ENCODE data around the gene HMX1.

The HMX1 gene

DNA sequence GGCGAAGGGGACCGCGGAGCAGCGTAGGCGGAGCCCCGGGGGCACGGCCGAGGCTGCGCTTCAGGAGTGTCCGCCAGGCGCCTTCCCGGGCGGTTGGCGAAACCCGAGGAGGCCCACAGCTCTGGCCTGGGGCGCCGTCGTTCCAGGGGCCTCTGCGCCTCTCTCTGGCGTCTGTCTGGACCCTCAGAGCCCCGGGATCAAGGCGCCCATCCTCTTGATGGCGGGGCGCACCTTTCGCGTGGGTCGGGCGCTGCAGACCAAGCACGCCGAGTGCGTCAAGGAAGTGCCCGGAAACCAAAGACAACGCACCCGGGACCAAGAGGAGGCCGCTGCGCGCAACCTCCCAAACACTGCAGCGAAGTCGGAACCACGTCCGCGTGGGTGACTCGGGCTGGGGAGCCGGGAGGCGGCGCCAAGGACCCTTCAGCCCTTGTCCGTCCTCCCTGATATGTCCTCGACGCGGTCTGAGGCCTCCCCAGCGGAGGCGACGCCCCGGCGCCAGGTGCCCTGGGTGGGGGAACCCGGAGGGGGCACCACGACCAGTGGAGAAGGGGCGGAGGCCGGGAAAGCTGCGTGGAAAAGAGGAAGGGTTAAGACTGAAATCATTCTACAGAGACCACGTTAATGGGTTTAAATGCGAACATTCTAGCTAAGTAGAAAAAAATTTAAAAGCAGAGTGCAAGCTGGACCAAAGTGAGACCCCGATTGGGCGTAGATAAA lies 9.9 kb downstream of the HMX1 start:
- in situ Hi-C loops (cut with MboI; ENCODE audit: low pct_unique_long_range_greater_than_20kb, low sequenced_read_pairs), result no loop called here
- no peak for DNase-seq

DNA sequence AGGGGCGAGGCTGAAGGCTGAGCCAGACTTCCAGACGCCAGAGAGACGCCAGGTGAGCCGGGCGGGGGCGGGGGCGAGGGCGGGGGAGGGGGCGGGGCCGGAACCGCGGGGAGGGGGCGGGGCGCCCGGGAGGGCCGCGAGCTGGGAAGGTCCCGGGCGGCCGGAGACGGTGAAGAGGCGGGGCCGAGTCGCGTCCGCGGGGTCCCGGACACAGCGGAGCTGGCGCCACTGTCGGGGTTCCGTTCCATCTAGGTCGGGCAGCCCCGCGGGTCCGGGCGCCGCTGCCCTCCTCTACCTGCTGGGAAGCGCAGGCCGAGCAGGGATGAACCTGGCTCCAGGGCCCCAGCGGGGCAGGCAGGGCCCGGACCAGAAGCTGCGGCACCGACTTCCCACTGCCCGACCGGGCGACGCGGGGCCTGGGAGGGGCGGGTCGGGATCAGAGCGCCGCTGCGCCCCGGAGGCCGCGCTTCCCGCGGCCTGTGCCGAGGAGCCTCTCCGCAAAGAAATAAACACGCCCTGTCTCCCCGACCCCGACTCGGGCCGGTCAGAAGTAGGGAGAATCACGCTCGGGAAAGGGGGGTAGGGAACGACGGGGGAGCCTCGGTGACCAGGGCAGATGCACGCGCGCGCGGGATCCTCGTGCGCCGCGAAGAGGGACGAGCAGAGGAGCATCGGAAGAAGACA lies 10.6 kb downstream of the HMX1 start:
- in situ Hi-C loops (cut with MboI; ENCODE audit: low pct_unique_long_range_greater_than_20kb, low sequenced_read_pairs), result no loop called here
- no peak for DNase-seq

DNA sequence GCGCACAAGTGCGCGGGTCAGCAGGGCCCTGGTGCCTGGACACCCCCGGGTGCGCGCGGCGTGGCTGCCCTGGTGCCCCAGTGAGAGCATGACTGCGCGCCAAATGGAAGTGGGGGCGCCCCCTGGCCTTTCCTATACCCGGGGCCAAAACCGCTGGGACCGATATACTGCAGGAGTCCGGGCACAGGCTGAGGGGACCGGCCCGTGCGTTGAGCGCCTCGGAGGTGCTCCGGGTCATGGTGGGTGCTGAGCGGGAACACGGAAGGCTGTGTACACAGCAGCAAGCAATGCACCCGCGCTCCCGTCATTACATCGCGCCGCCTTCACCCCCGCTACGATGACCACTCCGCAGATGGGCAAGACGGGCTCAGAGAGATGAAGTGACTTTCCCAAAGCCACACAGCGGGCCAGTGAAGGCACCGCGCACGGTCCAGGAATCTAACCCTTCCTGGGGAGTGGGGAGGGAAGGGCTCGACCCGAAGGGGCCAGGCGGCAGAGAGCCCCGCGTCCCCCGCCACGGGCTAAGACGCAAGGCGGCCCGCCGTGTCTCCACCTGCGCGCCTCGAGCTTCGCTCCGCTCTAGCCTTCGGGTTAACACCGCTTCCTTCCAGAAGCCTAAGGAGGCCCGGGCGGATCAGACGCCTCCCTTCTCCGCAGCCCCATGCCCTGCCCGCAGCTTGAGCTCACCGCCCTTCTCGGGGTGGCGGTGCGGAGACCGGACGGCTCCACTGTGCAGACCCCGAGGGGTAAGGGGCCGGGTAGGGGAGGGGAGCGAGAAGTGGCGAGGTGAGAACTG lies 11.3 kb downstream of the HMX1 start:
- in situ Hi-C loops (cut with MboI; ENCODE audit: low pct_unique_long_range_greater_than_20kb, low sequenced_read_pairs), result no loop called here
- no peak for DNase-seq

DNA sequence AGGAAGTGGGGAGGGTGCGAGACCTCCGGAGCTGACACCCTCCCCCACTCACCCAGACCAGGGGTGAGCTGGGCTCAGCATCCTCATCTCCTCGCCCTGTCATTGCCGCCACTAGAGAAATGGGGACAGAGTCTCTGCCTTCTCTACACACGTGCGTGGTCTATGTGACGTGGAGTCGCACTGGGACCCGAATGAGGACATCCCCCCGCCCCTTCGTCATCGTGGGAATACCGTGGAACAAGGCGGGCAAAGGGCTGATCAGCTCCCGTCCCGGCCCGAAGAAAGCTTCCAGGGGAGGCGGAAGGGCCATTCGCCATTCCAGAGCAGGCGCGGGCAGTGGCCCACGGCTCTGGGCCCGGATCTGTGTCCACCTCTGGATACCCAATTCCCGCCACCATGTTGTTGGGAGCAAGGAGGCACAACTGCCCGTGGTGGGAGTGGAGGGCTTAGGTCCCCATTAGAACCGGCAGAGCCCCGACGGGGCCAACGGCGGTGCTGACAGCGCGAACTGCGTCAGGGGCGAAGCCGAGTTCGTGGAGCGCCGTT lies 12.0 kb downstream of the HMX1 start:
- in situ Hi-C loops (cut with MboI; ENCODE audit: low pct_unique_long_range_greater_than_20kb, low sequenced_read_pairs), result no loop called here
- DNase-seq, result no peak

DNA sequence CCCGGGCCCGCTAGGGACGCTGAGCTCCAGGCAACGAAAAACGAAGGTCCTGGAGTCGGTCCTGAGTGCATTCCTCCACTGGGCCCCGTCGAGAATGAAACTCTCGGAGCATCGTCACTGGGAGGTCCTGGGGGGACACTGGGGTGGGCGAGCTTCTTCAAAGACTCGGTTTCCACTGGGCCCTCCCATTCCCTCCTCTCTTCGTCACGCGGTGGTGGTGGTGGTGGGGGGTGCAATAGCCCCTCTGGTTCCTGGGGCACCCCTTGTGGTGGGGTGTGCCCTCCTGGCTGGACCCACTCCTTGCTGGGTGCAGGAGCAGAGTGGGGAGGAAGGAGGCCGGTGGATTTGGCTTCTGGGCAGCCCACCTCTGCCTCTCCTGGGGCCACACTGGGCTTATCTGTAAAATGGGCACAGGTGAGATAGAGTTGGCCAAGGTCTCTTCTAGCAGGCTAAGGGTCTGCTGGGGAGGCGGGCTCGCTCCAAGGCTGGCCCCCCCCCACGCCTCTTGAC lies 12.9 kb downstream of the HMX1 start:
- DNase-seq, result no peak
- in situ Hi-C loops (cut with MboI; ENCODE audit: low pct_unique_long_range_greater_than_20kb, low sequenced_read_pairs), result no loop called here

DNA sequence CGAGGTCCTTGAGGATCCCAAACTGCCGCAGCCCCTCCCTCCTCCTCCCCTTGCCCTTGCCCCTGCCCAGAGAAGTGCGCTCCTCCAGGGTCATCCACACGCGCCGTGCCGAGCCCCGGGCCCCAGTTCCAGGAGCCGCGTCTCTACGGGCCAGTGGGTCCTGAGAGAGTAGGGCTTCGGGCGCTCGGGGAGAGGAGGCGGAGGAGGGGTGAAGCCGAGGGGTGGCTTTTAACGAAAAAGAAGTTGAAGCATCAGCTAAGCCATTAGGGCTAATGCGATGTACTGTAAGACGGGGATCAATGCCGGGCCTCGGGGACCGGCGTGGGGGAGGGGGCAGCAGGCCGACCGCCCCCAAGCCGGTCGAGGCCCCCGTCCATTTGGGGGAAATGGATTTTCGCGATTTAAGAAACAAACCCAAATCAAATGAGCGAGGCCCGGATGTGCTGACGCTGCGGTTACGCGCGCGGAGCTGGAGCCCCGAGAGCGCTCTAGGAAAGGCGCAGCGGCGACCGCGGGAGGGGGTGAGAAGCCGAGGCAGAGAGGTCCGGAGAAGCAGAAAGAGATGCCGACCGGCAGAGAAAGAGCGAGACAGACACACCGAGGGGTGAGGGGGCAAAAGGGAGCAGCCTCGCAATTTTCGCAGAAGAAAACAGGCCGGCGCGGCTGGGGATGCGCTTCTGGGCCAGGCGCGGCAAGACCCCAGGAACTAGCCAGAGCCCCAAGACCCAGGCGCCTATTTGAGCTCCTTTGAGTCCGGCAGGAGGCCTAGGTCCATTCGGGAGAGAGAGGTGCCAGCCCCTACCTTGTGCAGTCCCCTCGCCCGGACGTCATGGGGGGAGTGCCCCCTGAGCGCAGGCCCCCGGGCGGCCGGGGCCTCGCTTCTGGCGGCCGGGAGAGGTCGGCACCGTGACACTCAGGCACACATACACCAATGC lies 13.6 kb downstream of the HMX1 start:
- no peak for DNase-seq

DNA sequence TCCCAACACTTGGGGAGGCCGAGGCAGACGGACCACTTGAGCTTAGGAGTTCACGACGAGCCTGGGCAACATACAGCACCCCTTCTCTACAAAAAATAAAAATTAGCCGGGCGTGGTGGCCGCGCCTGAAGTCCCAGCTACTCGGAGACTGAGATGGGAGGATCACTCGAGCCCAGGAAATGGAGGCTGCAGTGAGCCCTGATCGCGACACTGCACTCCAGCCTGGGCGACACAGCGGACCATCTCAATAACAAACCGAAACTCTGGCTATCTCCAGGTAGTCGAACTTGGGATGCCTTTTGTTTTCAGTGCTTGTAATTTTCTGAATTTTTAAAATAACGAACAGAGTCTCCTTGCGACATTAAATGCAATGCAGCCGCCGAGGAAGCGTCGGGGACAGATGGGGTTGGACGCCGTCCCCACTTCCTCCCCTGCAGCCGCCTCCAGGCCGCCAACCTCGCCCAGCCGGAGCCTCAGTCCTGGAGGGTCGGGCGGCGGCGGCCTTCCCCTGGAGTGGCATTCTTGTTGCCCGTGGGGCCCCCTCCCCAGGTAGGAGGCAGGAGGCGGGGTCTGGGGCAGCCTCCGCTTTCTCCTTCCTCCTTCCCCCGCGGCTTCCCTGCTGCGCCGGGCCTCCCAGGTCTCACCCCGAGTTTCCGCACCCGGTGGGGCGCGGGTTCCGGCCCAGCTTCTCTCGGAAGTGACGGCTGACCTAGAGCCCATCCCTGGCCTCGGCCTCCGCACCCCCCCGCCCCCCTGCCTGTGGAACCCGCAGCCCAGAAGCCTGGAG lies 14.6 kb downstream of the HMX1 start:
- DNase-seq, result no peak
- in situ Hi-C loops (cut with MboI; ENCODE audit: low pct_unique_long_range_greater_than_20kb, low sequenced_read_pairs), result no loop called here

More for the DNA sequence above, 13.6 kb downstream of the HMX1 start:
- in situ Hi-C loops (cut with MboI; ENCODE audit: low pct_unique_long_range_greater_than_20kb, low sequenced_read_pairs), result no loop called here

DNA sequence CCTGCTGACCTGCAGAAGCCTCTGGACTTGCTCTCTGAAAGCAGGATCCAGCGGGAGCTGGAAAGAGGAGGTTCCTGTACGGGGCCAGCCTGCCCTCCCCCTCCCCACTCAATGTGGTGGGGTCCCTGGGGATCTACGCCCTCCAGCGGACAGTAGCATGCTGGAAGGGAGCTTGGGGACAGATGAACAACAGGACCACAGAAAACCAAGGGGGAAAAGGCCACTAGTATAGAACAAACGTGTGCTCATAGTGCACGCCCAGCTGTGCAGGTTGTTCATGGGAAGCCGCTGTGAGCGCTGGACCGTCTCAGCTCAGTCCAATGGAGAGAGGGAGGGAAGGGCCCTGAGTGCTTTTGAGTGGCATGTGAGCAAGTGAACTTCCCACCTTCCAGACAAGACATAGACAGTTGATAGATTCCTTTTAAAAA lies 15.8 kb downstream of the HMX1 start:
- in situ Hi-C loops (cut with MboI; ENCODE audit: low pct_unique_long_range_greater_than_20kb, low sequenced_read_pairs), result no loop called here
- DNase-seq, result no peak

DNA sequence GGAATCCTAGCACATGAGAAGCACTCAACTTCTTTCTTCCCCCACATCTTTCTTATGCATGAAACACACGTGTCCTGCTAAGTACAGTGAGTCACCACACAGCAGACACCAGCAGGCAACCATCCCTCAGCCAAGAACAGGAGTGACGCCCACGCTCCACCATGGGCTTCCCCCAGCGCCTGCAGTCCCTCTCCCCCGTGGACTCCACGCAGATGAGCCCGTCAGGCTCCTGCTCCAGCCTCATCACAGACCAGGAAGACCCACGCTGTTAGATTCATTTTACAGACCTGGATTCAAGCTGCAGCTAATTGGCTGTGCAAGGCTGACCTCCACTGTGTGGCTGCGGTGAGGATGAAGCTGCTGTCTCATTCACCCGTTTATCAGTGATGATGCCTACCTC lies 16.7 kb downstream of the HMX1 start:
- no peak for DNase-seq
- in situ Hi-C loops (cut with MboI; ENCODE audit: low pct_unique_long_range_greater_than_20kb, low sequenced_read_pairs), result no loop called here

DNA sequence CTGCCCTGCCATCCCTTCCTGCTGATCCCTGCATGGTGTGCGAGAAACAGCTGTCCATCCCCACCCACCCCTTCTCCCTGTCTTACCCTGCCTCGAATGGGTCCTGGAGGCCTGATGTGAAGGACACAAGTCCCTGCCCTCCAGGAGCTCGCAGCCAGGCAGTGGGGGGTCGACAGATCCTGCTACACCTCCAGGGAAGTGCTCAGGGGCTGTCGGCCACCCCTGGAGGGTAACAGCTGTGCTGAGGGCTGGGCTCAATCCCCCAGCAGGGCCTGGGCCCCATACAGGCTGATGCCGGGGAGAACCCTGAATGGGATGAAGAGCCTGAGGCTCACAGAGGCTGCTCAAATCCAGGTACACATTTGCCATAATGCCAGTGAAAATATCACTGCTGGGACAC lies 17.6 kb downstream of the HMX1 start:
- no peak for DNase-seq
- in situ Hi-C loops (cut with MboI; ENCODE audit: low pct_unique_long_range_greater_than_20kb, low sequenced_read_pairs), result no loop called here

DNA sequence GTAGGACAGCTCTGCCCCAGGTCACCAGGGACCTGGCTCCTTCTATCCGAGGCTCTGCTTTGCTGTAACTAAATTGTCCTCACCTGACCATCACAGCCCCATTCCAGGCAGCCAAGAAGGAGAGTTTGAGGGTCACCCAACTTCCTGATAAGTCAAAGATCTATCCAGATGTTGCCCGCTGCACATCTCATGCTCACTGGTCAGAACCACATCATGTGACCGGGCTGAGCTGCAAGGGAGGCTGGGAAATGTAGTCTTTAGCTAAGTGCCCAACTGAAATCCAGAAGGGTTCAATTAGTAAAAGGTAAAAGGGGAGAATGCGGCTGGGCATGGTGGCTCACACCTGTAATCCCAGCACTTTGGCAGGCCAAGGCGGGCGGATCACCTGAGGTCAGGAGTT lies 18.4 kb downstream of the HMX1 start:
- in situ Hi-C loops (cut with MboI; ENCODE audit: low pct_unique_long_range_greater_than_20kb, low sequenced_read_pairs), result no loop called here
- no peak for DNase-seq

DNA sequence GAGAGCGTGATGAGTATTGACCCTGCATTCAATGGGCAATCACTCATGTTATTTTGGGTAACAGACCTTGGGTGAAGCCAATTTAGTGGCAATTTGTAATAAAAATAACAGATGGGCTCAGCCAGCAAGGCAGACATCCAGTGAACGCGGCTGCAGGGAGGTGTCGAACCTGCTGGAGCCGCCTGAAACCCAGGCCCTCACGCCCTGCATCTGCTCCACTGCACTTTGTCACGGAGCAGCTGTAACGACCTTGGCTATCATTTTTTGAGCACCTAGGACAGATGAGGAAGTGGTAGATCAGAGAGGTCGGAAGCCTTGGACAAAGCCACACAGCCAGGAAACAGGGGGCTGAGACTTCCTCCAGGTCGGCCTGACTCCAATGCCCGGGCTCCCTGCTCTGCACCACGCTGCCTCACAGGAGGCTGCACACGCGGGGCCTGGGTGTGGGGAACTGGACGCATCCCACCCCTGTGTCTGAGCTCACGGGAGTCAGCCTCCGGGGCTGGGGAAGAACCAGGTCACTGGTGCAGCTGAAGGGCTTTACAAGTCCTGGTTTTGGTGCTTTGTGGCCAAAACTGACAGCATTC lies 19.4 kb downstream of the HMX1 start:
- in situ Hi-C loops (cut with MboI; ENCODE audit: low pct_unique_long_range_greater_than_20kb, low sequenced_read_pairs), result no loop called here
- DNase-seq, result no peak

DNA sequence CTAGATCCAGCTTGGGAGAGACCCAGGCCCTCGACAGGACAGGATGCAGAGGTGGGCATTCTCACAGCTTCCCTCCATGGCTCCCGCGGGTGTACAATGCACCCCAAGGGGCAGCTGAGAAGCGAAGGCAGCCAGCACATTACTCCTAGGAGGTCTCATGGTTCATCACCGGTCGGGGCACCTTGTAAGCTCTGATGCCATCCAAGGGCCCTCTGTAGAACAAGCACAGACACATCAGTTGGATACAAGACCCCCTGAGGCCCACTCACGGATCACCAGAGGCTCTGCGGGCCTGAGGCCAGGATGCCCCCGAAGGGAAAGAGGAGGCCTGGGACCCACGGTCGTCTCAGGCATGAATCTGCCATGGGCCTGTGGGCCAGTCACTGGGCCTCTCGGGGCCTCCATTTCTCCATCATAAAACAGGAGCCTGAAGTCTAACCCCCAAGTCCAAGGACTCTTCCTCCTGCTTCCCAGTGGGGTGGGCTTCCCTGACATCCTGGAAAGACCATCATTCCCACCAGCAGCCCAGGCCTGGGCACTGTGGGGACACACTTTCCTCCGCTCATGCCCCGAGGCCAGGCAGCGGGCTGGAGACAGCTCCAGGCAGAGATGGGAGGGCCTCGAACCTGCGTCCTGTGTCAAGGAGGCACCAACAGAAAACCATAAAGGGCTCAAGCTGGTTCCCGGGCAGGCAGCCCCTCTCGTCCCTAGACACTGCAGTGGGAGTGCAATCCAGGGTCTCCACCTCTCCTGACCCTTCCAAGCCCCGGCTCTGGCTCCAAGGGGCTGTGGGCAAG lies 20.1 kb downstream of the HMX1 start:
- no peak for DNase-seq
- in situ Hi-C loops (cut with MboI; ENCODE audit: low pct_unique_long_range_greater_than_20kb, low sequenced_read_pairs), result no loop called here

DNA sequence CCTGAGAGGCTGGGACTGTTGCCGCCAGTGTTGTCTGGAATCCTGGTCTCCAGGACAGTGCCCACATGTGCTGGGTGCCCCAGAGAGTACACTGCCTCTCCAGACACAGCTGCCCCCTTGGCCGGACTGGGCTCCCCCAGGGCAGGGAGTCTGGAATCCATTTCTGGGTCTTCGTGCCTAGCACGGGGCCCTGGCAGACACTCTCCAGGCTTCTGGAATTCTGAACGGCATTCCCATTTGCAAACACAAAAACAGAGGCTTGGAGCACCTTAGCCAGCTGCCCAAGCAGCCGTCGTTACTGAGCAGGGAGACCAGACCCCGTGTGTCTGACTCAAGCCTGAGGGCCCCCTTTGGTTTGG lies 20.8 kb downstream of the HMX1 start:
- DNase-seq, result no peak
- in situ Hi-C loops (cut with MboI; ENCODE audit: low pct_unique_long_range_greater_than_20kb, low sequenced_read_pairs), result no loop called here

DNA sequence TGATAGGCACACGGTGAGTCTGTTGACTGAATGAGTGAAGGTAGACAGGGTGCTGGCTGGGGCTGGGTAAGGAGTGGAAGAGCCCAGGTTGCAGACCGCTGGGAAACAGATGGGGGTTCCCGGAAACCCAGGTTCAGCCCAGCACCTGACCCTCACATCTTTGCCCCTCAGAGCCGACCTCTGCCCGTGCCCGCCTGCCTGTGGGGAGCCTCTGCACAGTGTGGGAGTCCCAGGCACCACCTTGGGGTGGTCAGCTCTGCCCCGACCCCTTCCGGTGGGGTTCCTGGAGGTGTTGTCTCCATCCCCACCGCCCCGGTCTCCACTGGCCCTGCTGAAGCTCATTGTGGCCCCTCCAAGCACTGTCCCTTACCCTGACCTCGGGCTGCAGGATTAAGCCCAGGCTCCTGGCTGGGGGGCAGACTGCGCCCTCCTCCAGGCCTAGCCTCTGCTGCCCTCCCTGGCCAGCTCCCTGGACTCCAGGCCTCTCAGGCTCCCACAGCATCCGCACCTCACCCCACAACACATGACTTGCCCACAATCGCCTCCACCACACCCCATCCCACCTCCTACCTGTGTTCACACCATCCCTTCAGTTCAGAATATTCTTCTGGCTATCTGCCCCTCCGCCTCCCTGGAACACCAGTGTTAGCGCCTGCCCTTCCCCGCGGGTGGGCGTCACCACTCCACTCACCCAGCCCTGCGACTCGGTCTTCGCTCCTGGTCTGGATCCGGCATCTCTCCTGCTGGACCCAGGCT lies 21.4 kb downstream of the HMX1 start:
- in situ Hi-C loops (cut with MboI; ENCODE audit: low pct_unique_long_range_greater_than_20kb, low sequenced_read_pairs), result no loop called here
- DNase-seq, result no peak

DNA sequence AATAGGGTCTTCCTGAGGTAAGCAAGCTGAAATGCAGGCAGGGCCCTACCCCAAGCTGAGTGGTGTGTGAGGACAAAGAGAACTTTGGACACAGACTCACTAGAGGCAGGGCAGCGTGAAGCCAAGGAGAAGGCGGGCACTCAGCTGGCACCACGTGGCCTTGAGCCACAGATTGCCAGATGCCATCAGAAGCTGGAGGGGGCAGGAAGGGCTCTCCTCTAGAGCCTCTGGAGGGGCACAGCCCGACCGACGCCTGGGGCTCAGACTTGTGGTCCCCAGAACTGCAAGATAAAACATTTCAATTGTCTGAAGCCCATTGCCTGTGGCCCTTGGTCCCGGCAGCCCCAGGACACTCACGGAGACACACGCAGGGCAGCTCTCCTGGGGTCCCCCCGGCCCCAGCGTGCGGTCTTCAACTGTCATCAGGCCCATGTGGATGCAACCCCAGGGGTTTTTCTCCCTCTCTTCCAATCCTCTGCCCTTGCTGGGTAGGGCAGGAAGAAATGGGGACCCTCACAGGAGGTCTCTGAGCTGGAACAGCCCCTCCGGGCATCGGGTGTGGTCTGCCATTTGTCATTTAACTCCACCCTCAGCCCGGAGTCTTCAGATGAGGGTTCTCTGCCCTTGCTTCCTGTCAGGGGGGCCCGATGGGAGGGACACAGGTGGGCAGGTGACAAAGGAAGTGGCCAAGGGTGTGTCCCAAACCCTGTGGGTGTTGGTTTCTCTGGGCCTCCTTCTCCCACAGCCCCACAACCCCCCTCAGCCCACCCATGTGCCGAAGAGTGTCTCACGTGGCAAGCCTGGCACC lies 22.2 kb downstream of the HMX1 start:
- in situ Hi-C loops (cut with MboI; ENCODE audit: low pct_unique_long_range_greater_than_20kb, low sequenced_read_pairs), result no loop called here
- no peak for DNase-seq

All from KBM-7 (cell line).